HG02840 (cell line): Measurements from ENCODE around the gene PLD1.

Experiments used
- ATAC-seq: cut with Tn5 transposase; IDR thresholded peaks from one replicate; pipeline ENCODE4 v1.9.1; 2021; ENCODE audit warnings: mild to moderate bottlenecking, moderate library complexity, moderate number of reproducible peaks; ENCODE audit not compliant: unreplicated experiment, low FRiP score

PLD1 gene

DNA sequence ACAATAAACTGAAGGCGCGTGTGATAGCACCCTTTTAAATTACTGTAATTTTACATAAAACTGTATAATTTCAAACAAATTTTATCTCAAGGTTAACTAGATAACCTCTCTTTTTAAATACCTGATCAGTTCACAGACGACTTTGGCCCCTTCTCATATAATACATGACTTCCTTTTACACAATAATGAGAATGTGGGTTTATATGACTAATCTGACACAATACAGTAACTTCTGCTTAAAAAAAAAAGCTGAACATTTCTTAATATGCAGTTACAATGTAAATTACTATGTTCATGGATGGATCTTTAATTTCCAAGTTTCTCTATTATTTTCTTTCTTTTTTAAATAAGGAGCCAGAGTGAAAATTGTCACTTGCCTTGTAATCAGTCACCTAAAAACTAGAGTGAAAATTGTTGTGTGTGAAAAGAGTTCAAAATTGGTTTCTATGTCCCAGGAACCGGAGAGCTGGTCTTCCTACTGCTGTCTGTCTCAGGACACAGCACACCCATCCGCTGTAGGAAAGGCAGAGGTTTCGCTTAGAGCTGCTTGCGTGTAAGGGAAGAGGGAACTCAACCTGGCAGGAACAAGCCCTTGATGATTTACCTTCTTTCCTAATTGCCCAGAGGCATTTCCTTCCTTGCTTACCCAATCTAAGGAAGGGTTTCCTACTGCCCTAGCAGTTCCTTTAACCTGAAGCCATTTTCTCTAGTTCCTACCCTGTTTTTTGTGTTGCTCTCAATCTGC, 33.3 kb downstream of the PLD1 start:
- no peak for ATAC-seq

GRCh38 chr3:171776411-171776810, 33.9 kb downstream of the PLD1 start:
- no peak for ATAC-seq

DNA sequence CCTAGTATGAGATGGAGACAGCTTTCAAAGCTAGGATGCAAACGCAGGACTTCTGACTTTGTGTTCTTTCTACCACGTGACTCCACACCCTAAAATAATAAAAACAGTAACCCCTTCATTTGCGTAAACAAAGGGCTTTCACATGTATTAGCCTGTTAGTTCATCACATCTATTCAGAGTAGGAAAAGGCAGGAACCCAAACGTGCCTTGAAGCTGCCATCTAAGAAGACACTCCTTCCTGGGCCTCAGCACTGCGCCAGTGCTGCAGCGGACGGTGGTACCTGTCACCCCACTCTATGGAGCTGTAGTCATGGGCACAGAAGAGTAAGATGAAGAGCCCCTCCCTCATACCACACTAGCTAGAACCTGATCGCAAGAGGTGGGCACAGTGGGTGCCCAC, 34.3 kb downstream of the PLD1 start:
- ATAC-seq = no peak

- no peak for ATAC-seq
Measured at GRCh38 chr3:171774521-171774920, 35.8 kb downstream of the PLD1 start.

- ATAC-seq = no peak
Measured at GRCh38 chr3:171772427-171773056, 37.7 kb downstream of the PLD1 start.

DNA sequence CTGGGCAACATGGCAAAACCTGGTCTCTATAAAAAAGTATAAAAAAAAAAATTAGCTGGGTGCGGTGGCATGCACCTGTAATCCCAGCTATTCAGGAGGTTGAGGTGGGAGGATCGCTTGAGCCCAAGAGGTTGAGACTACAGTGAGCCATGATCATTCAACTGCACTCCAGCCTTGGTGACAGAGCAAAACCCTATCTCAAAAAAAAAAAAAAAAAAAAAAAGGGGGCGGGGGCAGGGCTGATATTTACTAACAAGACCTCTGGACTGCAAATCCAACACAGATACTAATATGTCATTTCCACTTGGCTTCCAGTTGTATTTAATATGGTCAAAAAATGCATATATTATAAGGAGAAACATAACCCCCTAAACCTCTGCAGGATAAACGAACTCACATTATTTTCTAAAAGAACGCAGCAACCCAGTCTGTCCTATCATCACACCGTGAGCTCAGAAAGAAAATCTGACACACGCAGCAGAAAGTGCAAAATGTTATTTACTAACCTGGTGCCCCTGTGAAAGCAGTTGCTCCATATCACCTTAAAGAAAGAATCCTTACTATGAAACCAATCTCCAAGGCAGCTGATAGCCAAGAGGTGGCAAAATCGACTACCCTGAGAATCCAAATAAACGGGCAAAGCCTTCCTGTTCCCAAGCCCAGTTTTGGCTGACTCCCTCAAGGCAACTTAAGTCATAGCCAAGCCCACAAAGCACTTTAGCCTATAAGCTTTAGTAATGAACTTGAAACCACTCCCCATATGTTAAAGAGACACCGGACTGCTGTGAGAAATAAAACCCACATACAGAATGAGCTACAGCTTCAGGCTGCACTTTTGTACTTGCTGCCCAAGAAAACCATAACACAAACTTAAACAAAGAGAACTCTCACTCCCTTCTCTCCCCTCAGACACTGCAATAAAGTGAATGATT, 39.3 kb downstream of the PLD1 start:
- ATAC-seq = no peak

DNA sequence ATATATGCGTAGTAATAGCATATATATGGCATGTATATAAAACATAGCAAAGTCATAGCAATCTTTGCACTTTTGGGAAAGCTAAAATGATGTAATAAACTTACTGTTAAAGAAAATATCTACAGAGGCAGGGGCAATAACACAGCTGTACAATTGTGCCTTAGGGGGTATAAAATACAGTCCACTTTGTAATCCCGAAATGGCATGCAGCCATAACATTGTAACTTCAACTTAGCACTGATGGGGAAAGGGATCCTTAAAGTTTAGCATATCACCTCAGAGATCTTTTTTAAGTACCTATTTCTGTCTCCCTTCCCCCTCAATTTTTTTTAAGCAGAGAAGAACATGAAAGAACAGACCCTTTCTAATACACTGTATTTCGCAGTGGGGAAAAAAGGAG, 40.8 kb downstream of the PLD1 start:
- no peak for ATAC-seq

GRCh38 chr3:171768986-171769385, 41.3 kb downstream of the PLD1 start:
- ATAC-seq = no peak

DNA sequence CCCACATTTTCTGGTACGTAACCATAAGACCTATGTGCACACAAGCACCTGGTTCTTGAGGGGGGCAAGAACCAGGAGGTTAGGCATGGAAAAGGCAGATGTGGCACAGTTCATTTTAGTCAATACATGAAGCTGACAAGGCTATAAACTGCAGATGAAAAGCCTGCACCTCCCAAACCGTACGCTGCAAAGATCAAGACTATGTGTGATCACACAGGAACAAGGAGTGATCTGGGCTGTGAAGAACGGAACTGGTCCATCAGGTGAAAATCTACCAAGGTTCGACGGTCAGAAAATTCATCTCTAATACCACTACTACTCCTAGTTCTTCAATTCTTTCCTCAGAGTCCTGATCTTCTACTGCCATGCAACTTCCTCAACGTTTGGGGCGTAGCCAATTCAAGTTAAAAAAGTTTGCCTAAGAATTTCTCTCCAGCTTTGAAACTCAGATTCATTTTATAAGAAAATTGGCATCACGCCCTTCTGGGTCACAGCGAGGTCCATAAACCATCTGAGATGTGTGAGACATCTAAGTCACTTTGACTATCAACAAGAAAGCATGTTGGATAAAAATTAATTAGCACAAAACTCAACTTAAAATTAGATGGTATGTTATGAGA, 41.9 kb downstream of the PLD1 start:
- no peak for ATAC-seq

GRCh38 chr3:171765511-171765887, 44.8 kb downstream of the PLD1 start:
- ATAC-seq = no peak

DNA sequence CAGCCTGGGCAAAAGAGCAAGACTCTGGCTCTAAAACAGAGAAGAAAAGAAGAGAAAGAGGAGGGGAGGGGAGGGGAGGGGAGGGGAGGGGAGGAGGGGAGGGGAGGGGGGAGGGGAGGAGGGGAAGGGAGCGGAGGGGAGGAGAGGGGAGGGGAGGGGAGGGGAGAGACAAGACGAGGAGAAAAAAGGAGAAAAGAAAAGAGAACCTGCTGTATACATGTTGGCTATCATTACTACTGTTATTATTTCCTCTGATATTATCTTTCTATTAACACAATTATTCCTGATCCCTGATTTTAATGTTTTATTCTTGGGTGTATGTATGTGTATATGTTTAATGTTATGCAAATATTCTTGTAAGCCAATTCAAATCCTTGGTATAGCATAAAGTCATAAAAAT, 46.9 kb downstream of the PLD1 start:
- ATAC-seq = no peak

- ATAC-seq = no peak
Measured at GRCh38 chr3:171760477-171760876, 49.8 kb downstream of the PLD1 start.

GRCh38 chr3:171758109-171758508, 52.2 kb downstream of the PLD1 start:
- no peak for ATAC-seq

- ATAC-seq = no peak
Measured at GRCh38 chr3:171757361-171758034, 52.8 kb downstream of the PLD1 start.

GRCh38 chr3:171755656-171756055, 54.6 kb downstream of the PLD1 start:
- ATAC-seq = no peak

DNA sequence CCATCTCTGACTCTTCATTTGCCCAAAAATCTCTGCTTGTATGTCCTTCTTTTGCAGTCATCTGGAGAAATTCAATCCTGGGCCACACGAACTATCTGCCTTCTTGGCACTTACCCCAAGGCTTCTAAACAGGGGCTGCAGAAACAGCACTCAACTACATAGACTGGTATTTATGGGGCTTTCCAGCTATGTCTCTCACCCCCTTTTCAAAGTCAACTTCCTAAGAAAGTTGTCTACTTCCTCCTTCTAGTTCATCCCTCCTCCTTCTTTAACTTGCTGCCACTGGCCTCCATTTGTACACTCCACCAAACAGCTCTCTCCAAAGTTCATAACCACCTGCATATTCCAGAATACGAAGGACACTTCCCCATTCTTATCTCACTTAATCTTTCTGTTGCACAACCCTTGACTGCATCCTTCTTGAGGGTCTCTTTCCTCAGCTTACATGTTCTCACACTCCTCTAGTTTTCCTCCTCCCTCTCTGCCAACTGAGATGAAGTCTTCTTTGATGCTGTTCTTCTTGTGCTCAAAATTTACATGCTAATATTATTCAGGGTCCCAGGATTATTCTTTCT, 55.2 kb downstream of the PLD1 start:
- ATAC-seq = no peak

DNA sequence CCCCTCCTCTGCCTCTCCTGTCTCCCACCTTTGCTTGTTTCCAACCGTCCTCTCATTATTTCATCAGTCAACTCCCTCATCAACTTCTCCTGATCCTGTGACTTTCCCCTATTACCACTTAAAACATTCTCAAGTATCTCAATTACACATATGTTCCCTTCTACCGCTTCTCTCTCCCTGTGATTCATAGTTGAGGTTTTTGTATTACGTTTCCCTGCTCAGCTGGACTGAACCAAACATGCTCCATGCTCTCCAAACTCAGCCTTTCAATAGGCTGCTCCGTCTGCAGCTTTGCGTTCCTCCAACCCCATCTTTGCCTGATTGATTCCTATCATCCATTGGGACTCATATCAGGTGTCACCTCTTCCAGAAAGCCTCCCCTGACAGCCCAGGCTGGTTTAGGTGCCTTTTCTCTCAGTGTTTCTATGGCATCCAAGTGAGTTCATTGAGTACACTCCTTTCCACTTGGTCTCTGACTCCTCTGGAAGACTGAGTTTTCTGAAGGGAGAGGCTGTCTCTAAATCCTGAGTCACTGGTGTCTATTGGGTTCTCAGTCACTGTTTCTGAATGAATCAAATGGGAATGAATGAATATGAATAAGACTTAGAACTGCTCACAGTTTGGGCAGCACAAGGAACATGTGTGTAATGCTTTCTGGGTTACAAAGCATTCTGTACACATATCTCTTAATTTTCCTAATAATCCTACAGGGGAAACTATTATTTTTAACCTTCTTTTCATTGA, 56.4 kb downstream of the PLD1 start:
- no peak for ATAC-seq

GRCh38 chr3:171753025-171753472, 57.2 kb downstream of the PLD1 start:
- ATAC-seq = no peak

DNA sequence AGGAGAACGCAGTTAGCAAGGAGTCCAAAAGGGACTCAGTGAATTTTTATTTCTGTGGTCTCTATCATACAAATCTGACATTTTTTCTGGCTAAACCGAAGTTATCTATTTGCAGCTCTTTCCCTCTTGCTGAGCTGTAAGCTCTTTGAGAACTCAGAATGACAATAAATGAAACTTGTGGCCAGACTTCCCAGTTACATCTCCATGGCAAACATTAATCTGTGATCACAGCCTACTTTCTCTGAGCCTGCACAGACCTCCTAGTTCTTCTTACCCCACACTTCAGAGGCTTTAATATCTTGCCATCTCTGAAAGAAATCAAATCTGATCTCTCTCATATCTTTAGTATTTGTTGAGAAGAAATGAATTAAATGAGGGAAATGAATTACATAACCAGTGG, 58.0 kb downstream of the PLD1 start:
- no peak for ATAC-seq
